NCI-H460 (cell line): Measurements from ENCODE around the gene DDX41. TPM values are rescaled to one million over a fixed set of nuclear protein-coding genes. Genes with fewer than 3 reads are reported as not detected.
A peak's percentile ranks its signal among the peaks of the same experiment; 100 is the strongest.

Experiments
- DNase-seq: peaks from one replicate; pipeline ENCODE4 v3.0.0-alpha.2; 2016; ENCODE audit warnings: low read depth; ENCODE audit errors: extremely low read depth
- total RNA-seq: library from RNA; depleted of rRNA; stranded (reverse); fragments of >200 nt; shearing (Covaris generic); gene quantifications from 2 replicates; pipeline ENCODE4 v1.2.3, GENCODE V29; 2014

The DDX41 gene
- total RNA-seq, 1 experiment from 2014 or later: 95.6 TPM

DNA sequence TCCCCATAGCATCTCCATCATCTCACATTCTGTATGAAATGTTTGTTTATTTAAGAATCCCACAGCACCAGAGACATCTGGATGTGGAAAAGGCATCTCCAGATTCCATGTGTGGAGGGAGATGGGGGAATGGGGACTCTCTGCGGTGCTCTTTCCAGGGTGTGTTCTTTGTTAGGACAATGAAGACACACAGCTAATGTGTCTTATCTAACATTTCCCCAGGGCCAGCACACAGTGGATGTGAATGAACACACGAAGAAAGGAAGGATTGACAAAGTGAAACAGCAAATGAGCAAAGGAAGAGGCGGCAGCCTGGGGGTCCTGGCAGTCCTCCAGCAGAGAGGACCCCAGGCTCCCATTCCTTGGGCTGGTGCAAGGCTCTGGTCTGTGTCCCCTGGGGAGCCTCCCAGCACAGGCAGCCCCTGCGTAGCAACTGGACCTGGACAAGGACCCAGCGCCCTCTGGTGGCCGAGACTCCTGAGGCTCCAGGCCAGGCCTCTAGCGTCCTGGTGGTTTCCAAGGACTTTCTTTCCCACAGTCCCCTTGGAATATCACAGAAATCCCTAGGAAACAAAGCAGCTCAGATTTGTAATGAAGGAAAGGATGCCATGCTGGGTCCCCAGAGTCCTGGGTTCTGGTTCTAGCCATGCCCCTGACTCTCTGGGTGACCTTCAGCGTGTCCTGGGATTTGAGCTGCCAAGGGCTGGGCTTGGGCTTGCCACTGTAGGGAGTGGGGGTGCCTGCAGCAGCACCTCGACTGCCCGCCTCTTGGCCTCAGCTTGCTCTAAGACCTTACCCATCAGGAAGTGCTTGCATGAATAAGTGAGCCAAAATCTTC is 15.9 kb downstream of the DDX41 start:
- DNase-seq: peak; percentile 77

GRCh38 chr5:177499842-177500241 is 16.9 kb downstream of the DDX41 start:
- DNase-seq: no peak

- DNase-seq: no peak
These were observed 18.6 kb downstream of the DDX41 start for GRCh38 chr5:177498013-177498787.

GRCh38 chr5:177497292-177498012 is 19.3 kb downstream of the DDX41 start, which contains the start of gene PDLIM7:
TSS of gene PDLIM7 (minus strand) at chr5:177497604. CDS start at chr5:177496512, 1,092 bp downstream.
- DNase-seq: peak; percentile 95

- DNase-seq: no peak
These were observed 20.0 kb downstream of the DDX41 start for GRCh38 chr5:177496727-177497291.

- DNase-seq: no peak
These were observed 20.6 kb downstream of the DDX41 start for GRCh38 chr5:177496070-177496726.

DNA sequence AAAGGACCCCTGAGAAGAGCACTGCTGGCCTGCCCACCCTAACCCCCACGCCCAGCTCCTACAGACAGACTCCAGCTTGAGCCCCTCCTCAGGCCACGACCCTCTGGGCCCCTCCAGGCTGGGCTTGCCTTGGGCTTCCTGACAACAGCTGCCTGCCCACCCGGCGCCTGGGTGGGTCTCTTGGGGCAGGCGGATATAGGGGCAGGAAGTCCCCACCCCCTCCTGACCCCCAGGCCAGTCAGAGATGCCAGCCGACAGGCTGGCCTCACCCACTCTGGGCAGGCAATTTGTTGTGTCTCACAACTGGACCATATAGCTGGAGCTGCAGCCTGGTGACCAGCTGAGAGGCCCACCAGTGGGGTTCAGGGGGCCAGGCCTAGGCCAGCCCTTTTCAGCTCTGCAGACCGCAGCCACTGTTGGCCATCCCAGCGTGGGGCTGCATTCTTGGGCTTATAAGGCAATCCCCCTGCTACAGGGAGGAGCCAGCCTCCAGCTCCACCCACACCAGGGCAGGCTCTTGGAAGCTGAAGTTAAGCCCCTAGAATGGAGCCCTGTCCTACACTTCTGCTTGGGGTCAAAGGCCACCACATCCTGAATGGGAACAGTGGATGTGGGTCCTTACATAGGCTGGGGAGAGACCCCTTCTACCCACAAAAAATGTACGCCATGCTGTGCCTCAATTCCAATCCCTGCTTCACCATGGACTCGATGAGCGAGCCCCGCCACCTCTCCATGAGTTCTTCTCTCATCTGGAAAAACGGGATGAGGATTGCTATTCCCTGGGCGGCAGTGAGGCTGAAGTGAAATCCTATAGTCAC is 21.3 kb downstream of the DDX41 start:
- DNase-seq: no peak

DNA sequence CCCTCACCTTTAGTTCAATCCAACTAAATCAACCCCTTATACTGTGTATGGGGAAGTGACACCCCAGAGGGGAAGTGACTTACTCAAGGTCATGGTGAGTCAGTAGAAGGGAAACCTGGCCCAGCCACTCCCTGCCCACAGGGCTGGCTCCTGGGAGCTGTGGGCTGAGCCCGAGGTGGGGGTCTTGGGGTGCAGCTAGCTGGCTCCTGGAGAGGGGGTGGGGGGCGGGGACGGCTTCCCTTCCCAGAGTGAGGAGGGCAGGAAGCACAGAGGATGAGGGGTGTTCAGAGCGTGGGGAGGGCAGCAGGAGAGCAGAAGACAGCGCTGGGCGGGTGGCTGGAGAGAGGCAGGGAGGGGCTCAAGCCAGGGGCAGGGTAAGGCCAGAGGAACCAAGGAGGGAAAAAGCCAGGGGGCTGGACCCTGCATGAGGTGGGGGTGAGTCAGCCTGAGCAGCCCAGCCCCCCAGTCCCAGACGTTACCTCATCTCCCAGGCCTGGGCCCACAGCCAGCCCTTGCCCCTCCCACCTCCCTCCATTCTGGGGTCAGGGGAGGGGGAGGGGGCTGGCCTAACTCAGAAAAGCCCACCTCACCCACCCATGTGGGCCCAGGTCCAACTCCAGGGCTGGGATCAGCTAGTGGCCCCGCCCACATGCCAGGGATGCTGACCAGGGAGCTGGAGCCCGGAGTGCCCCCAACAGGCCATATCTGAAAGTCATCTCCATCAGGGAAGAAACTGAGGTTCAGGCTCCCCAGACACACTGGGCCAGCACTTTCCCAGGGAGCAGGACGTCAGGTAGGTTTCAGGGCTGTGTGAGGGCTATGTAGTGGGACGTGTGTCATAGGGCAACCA is 22.2 kb downstream of the DDX41 start:
- no peak for DNase-seq

DNA sequence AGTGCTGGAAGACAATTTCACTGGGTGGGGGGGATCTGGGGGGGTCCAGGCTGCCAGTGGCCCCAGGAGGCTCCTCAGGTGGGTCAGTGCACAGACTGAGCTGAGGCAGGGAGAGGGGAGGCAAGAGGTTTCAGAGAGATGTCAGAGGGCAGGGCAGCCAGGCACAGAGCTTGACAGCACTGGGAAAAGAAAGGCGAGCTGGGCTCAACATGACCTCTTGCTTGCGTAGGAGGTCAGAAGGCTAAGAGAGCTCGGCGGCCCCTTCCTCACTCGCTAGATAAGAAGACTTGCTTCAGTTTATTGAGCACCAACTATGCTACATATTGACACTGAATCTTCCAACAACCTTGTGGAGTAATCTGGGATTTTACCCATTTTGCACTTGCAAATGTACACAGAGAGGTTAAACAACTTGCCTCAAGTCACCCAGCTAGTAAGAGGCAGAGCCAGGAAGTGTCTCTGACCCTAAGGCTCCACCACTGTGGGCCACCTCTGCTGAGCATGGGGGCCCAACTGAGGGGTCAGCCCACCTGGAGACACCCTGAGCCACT is 22.9 kb downstream of the DDX41 start:
- DNase-seq: no peak

- no peak for DNase-seq
These were observed 23.9 kb downstream of the DDX41 start for GRCh38 chr5:177492841-177493240.

DNA sequence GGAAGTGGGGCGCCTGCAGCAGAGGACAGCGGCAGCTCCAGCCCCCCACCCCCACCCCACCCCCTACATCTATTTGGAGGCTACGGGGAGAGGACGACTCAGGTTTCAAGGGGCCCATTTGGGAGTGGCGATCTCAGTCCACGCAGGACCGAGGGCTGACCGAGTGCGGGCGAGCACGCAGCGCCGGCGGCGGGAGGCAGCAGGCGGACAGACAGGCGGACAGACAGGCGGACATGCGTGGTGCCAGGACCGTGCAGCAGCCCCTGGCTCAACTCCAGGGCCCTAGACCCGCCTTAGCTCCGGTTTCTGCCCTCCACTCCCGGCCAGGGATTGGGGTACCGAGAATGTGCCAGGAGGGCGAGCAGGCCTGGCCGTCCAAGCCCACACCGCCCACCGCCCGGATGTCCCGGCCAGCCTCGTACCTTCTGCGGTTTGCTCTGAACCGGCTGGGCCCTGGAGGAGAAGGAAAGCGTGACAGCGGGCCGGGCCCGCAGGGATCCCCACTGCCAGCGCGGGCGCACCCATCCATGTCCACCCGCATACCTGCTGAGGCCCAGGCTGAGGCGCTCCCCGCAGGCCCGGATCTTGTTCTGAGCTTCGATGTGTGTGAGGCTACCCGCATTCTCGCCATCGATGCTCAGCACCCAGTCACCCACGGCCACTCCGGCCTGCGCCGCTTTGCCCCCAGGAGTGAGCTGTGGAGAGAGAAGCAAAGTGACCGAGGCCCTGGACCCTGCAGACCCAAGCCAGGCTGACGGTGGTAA is 24.6 kb downstream of the DDX41 start:
- no peak for DNase-seq

GRCh38 chr5:177491429-177491945 is 25.3 kb downstream of the DDX41 start:
- DNase-seq: peak; percentile 72

DNA sequence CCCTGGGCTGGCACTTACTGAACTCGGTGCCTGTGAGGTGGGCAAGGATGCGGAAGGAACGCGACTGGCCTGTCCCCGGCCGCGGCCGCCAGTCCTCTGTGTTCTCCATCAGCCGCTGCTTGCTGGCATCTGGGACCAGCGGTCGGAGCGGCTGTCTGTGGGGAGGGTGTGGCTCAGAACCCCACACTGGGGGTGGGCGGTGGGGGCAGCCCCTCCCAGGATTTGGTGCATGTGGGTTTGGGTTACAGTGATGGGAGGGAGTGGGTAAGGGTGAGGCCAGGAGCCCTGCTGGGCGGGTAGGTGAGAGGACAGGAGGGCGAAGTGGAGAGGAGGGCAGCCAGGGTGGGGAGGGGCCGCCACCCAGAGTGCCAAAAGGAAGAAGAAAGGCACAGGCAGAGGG is 25.8 kb downstream of the DDX41 start:
- no peak for DNase-seq

DNA sequence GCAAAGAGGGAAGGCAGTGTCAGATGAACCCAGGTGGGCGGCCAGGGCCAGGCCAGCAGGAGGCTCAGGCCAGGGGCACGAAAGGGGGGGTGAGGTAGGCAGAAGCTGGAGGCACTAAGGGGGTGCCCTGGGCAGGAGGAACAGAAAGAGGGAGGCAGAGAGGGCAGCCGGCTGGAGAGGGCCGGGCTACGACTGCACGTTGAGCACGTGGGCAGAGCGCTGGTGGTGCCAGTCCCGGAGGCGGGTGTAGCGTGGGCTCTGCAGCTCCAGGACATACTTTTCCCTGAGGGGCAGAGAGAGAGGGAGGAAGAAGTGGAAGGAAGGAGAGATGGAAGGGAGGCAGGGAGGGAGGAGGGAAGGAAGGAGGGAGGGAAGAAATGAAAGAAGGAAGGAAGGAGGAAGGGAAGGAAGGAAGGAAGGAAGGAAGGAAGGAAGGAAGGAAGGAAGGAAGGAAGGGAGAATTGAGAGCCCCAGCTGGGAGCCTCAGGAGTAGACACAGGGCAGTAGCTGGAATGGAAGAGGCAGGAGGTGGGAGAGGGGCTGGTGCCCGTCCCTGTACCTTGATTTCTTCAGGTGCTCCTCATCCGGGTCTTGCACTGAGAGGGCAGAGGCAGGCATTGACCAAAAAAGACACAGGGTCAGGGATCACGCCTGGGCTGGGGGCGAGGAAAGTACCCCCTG is 26.3 kb downstream of the DDX41 start:
- no peak for DNase-seq

- DNase-seq: no peak
These were observed 27.5 kb downstream of the DDX41 start for GRCh38 chr5:177489119-177489716.

DNA sequence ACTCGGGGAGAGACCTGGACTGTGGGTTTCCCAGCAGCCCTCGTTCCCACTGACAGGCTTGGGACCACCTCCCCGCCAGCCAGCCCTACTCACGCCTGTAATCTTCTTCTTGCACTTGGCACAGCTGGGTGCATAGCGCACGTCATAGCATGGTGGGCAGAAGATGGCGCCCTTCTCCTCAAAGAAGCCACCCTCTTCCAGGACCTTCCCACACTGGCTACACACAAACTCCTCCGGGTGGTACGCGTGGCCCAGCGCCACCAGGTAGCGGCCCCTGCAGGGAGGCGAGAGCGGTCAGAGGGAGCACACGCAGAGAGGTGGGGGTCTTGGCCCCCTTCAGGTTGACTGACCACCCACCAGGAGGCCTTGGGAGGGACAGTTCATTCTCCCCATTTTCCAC is 28.8 kb downstream of the DDX41 start:
- no peak for DNase-seq
